GM23338 (cell line): ENCODE measurements around the gene DHRS4L2.
"Not testable (repeated sequence)": the region's sequence is repeated elsewhere in the genome, so short reads cannot be mapped to it uniquely, and the experiment has no call there.

Source experiments
- CTCF ChIP-seq, 2 experiments: fragments of 200-600 bp in 1 of 2; sonication (generic) in 1 of 2; conservative IDR thresholded peaks; 2 replicates each; pipeline versions ENCODE4 v1.5.1 to v1.6.1; 2016 to 2017; ENCODE audit warnings: antibody characterized with exemption in 2 of 2, low read depth in 2 of 2, mild to moderate bottlenecking in 2 of 2, moderate library complexity in 1 of 2
- ETS1 ChIP-seq: IDR thresholded peaks from 2 replicates; pipeline ENCODE4 v1.6.1; 2016; ENCODE audit warnings: antibody characterized with exemption
- EZH2 ChIP-seq: fragments of 200-600 bp; sonication (generic); IDR thresholded peaks from one replicate; pipeline ENCODE4 v1.8.0; 2017; ENCODE audit warnings: antibody characterized with exemption, mild to moderate bottlenecking, low read depth; ENCODE audit not compliant: unreplicated experiment
- EZH2phosphoT487 ChIP-seq: fragments of 200-600 bp; sonication (generic); IDR thresholded peaks from one replicate; pipeline ENCODE4 v1.8.1; 2018; ENCODE audit warnings: antibody characterized with exemption; ENCODE audit not compliant: unreplicated experiment
- JUNB ChIP-seq: IDR thresholded peaks from one replicate; pipeline ENCODE4 v1.6.1; 2016; ENCODE audit warnings: antibody characterized with exemption; ENCODE audit not compliant: unreplicated experiment
- POLR2AphosphoS5 ChIP-seq: IDR thresholded peaks from 2 replicates; pipeline ENCODE4 v1.6.1; 2016; ENCODE audit warnings: antibody characterized with exemption, low read depth
- REST ChIP-seq: IDR thresholded peaks from one replicate; pipeline ENCODE4 v1.6.1; 2018; ENCODE audit warnings: antibody characterized with exemption; ENCODE audit not compliant: unreplicated experiment
- ZNF114 ChIP-seq: fragments of 250-450 bp; sonication (Bioruptor Pico); IDR thresholded peaks from 2 replicates; pipeline ENCODE4 v1.5.0; 2020; ENCODE audit warnings: mild to moderate bottlenecking, moderate library complexity
- ZNF331 ChIP-seq: fragments of 250-450 bp; sonication (Bioruptor Pico); IDR thresholded peaks from 2 replicates; pipeline ENCODE4 v1.5.0; 2020; ENCODE audit warnings: low read depth, mild to moderate bottlenecking, moderate library complexity

GRCh38 chr14:24035769-24036168, 47.0 kb downstream of the DHRS4L2 start:
- TF ChIP-seq CTCF (conservative IDR thresholded peaks at IDR 0.05; ENCODE audit: low read depth in 2 of 2): 0 out of 4 replicates have a peak, but pooled peaks of 1 of the 2 experiments have one; percentile 15
- not testable (repeated sequence) for TF ChIP-seq POLR2AphosphoS5; EZH2; EZH2phosphoT487; ZNF331; REST; JUNB; ETS1; ZNF114 (CRISPR knock-in tag)
